Muscle layer of duodenum (tissue), 2 donors: ENCODE results near the gene CNPY2.

Experiments used
- H3K27ac ChIP-seq: one replicate; pipeline ENCODE4 v1.7.0; 2013; ENCODE audit warnings: mild to moderate bottlenecking, low read length
- H3K27me3 ChIP-seq: one replicate; pipeline ENCODE4 v1.7.0; 2013; ENCODE audit warnings: low read depth, mild to moderate bottlenecking, control low read depth, low read length
- H3K36me3 ChIP-seq, 2 donors: one replicate each; pipeline ENCODE4 v1.7.0; 2013; ENCODE audit warnings: low read length in 2 of 2, control low read depth in 1 of 2, mild to moderate bottlenecking in 1 of 2; ENCODE audit not compliant: insufficient read depth in 2 of 2, control insufficient read depth in 1 of 2
- H3K4me1 ChIP-seq, 2 donors: one replicate each; pipeline ENCODE4 v1.7.0; 2013; ENCODE audit warnings: low read length in 2 of 2, mild to moderate bottlenecking in 2 of 2, control low read depth in 1 of 2, moderate library complexity in 1 of 2; ENCODE audit not compliant: insufficient read depth in 2 of 2, control insufficient read depth in 1 of 2
- H3K4me3 ChIP-seq, 2 donors: one replicate each; pipeline ENCODE4 v1.7.0; 2013; ENCODE audit warnings: low read length in 2 of 2, low read depth in 1 of 2, mild to moderate bottlenecking in 1 of 2
- H3K9me3 ChIP-seq, 2 donors: one replicate each; pipeline ENCODE4 v1.7.0; 2013; ENCODE audit warnings: low read length in 2 of 2, control low read depth in 1 of 2, mild to moderate bottlenecking in 1 of 2; ENCODE audit not compliant: control insufficient read depth in 1 of 2
- donor health status: healthy.

Gene CNPY2

DNA sequence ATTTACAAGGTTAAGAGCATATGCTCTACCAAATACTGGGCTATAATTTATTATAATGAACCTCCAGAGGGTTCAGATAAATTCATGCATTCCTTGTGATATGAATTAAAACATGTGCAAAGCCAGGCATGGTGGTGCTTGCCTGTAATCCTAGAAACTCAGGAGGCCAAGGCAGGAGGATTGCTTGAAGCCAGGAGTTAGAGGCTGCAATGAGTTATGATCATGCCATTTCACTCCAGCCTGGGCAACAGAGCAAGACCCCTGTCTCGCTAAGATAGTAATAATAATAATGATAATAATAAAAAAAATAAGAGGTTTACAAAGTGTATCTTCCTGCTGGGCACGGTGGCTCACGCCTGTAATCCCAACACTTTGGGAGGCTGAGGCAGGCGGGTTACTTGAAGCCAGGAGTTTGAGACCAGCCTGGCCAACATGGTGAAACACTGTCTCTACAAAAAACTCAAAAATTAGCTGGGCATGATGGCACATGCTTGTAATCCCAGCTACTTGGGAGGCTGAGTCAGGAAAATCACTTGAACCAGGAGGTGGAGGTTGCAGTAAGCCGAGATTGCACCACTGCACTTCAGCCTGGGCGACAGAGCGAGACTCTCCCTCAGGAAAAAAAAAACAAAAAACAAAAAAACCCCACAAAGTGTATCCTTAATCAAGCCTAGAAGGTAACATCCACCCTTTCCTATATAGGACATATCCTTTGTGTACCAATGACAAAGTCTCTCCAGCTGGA lies 8.4 kb downstream of the CNPY2 start:
- H3K9me3 ChIP-seq, result no peaks in the 10 kb centered on the region
- peaks cover 18 to 32% of the 10 kb centered on the region in 2 donors for H3K36me3 ChIP-seq
- H3K4me1 ChIP-seq, result peaks cover 0 to under 1% of the 10 kb centered on the region in 2 donors
- H3K4me3 ChIP-seq, result no peak overlapping the region
- H3K27ac ChIP-seq, result no peak overlapping the region
- no peaks in the 10 kb centered on the region for H3K27me3 ChIP-seq

DNA sequence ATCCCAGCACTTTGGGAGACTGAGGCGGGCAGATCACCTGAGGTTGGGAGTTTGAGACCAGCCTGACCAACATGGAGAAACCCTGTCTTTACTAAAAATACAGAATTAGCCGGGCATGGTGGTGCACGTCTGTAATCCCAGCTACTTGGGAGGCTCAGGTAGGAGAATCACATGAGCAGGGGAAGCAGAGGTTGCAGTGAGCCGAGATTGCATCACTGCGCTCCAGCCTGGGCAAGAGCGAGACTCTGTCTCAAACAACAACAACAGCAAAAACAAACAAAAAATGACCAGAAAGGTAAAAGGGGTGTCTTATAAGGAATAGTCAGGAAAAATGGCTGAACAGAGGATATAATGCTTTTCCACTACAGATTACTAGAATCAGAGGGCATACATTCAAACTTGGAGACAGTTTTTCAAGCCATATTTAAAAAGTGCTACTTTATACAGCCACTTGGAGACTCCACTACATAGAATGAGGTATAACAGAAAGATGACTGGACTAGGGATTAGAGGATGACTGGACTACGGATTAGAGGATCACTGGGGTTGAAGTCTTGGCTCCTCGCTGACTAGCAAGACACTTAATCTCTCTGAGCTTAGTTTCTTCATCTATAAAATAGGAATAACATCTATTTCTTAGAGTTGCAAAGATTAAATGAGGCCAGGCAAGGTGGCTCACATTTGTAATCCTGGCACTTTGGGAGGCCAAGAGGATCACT lies 10.8 kb downstream of the CNPY2 start:
- H3K4me1 ChIP-seq, result peaks cover 6 to 20% of the 10 kb centered on the region in 2 donors
- peaks cover 7 to 20% of the 10 kb centered on the region in 2 donors for H3K36me3 ChIP-seq
- no peak overlapping the region for H3K27ac ChIP-seq

DNA sequence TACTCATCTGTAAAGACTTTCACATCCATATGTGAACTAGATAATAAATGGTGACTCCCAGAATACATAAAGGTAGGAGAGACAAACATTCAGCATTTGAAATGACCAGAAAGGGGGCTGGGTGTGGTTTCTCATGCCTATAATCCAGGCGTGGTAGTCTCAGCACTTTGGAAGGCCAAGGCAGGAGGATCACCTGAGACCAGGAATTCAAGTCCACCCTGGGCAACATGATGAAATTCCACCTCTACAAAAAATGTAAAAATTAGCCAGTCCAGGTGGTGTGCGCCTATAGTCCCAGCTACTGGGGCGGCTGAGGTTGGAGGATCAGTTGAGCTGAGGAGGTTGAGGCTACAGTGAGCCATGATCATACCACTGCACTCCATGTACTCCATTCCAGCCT lies 11.5 kb downstream of the CNPY2 start:
- no peak overlapping the region for H3K4me3 ChIP-seq
- H3K9me3 ChIP-seq, result no peaks in the 10 kb centered on the region

More for the DNA sequence above, 10.8 kb downstream of the CNPY2 start:
- Histone ChIP-seq H3K4me3 (no peak overlapping the region), H3K9me3 (no peaks in the 10 kb centered on the region), H3K27me3 (no peaks in the 10 kb centered on the region)

DNA sequence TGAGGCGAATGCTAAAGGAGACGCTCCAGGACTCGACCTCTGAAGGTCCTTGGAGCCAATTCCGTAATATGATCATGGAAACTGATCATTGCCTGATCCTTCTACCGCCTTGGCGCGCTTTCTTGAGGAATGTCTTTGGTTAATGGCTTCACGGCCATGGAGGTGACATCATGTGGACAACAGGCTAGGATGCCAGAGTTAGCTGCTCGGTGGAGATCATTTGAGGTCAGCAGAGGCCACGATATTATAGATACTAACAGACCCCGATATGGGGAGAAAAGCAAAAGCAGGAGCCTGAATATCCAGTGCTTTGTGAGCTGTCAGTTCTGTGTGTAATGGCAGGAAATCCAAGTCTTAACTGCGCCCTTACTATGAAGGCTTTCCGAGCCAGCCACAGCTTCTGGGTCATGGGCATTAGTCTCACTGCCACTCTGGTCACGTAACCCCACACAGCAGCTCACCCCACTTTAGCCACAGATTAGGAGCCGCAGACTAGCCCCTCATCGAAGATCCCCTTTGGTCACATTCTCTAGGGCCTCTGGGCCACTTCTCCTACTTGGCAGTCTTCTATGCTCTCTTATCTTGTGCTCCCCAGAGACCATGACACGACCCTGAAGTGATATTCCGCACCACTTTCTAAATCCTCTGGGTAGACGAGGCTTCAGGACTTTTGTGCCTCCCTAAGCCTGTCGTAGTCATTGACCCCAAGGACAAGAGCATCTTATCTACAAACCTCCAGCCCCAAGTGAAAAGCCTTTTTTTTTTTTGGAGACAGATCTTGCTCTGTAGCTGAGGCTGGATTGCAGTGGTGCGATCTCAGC lies 14.9 kb downstream of the CNPY2 start:
- H3K4me1 ChIP-seq, result peaks cover 13 to 56% of the 10 kb centered on the region in 2 donors
- H3K4me3 ChIP-seq, result peak overlapping the region; percentile 90 to 97

More for the DNA sequence above, 11.5 kb downstream of the CNPY2 start:
- H3K27ac ChIP-seq, result no peak overlapping the region
- peaks cover 8 to 23% of the 10 kb centered on the region in 2 donors for H3K4me1 ChIP-seq
- peaks cover 2 to 15% of the 10 kb centered on the region in 2 donors for H3K36me3 ChIP-seq
- no peaks in the 10 kb centered on the region for H3K27me3 ChIP-seq

DNA sequence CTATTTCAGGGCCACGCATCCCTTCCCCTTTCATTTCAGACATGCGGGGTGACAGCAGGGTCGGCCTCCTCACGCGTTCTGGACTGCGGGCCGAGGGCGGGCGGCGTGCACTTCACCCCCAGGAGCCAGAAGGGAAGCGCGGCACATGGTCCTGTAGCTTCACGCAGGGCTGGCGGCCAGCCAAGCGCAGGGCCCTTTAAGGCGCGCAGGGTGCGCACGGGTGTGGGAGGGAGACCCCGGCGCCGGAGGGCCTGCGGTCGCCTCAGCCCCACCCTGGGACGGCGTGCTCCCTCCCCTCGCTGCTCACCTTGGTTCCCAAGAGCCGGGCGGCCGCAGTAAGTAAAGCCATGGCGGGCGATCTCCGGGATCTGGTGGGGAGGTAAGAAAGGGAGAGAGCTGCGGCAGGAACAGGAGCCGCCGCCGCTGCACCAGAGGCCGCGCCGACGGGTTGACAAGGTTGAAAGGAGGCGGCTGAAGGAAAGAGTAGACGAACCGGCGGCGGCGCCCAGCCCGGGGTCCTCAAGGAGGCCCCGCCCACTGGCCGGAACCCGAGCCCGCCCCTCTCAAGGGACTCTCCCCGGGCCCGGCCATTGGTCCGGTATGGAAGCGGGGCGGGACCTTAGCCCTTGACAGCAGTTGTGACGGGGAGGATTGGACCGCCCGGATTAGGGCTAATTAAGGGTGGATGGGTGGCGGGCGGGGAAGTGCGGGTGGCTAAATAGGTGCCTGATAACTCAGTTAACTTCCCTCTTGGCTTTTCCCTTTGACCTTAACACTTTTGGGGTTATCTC lies 15.7 kb downstream of the CNPY2 start, which contains the start of gene CS:
Gene CS, minus strand, starts transcription at position 478 of the 791 bp plus-strand sequence. Its CDS starts 129 bp downstream, at position 349.
- Histone ChIP-seq H3K27ac (peak within 1 kb of the TSS; percentile 98), H3K4me3 (peak within 1 kb of the TSS; percentile 90 to 97), H3K4me1 (peaks cover 13 to 56% of the 10 kb centered on the region in 2 donors), H3K27me3 (no peaks in the 10 kb centered on the region), H3K9me3 (no peaks in the 10 kb centered on the region), H3K36me3 (peaks cover 0 to 3% of the 10 kb centered on the region in 2 donors)

More for the DNA sequence above, 14.9 kb downstream of the CNPY2 start:
- H3K27me3 ChIP-seq, result no peaks in the 10 kb centered on the region
- H3K27ac ChIP-seq, result peak overlapping the region; percentile 98
- no peaks in the 10 kb centered on the region for H3K9me3 ChIP-seq
- H3K36me3 ChIP-seq, result peaks cover 0 to 3% of the 10 kb centered on the region in 2 donors

DNA sequence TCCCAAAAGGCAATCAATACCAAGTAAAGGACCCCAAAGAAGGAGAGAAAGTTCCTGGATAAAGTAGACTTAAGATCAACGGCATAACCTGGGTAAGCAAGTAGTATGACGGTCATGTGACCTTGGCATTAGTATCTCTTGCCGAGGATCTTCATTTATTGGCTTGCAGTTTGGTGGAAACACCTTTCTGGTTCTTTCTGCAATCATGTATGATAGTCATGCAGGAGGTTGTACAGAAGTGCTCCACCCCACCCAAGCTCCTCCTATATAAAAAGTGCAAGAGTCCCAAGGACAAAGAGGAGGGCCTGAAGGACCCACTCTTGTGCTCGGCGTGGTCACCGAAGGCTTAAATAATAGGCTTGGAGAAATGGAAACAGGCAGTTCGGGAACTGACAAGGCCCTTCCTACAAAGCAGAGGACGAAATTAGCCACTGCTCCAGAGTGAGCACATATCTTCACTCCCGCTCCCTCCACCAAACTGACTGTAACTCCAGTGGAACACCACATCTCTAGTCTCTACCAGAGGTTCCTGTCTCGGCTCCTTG lies 16.4 kb downstream of the CNPY2 start:
- Histone ChIP-seq H3K4me3 (peak overlapping the region; percentile 90 to 97), H3K9me3 (no peaks in the 10 kb centered on the region), H3K36me3 (peaks cover 0 to 3% of the 10 kb centered on the region in 2 donors), H3K4me1 (peaks cover 13 to 56% of the 10 kb centered on the region in 2 donors), H3K27me3 (no peaks in the 10 kb centered on the region), H3K27ac (peak overlapping the region; percentile 87)

DNA sequence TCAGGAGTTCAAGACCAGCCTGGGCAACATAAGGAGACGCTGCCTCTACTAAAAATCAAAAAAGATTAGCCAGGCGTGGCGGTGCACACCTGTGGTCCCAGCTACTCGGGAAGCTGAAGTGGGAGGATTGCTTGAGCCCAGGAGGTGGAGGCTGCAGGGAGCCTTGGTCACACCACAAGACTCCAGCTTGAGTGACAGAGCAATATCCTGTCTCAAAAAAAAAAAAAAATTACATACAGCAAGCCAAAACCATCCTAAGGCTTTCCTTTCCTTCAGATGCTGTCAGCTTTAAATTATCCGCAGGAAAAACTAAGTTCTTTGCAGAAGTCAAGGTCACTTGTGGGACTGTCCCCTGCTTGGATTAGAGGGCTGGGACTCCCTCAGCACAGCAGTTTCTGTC lies 17.0 kb downstream of the CNPY2 start:
- peak overlapping the region; percentile 90 to 97 for H3K4me3 ChIP-seq
- H3K9me3 ChIP-seq, result no peaks in the 10 kb centered on the region
- peak overlapping the region; percentile 87 for H3K27ac ChIP-seq
- peaks cover 15 to 56% of the 10 kb centered on the region in 2 donors for H3K4me1 ChIP-seq
- peaks cover 0 to 3% of the 10 kb centered on the region in 2 donors for H3K36me3 ChIP-seq
- no peaks in the 10 kb centered on the region for H3K27me3 ChIP-seq

DNA sequence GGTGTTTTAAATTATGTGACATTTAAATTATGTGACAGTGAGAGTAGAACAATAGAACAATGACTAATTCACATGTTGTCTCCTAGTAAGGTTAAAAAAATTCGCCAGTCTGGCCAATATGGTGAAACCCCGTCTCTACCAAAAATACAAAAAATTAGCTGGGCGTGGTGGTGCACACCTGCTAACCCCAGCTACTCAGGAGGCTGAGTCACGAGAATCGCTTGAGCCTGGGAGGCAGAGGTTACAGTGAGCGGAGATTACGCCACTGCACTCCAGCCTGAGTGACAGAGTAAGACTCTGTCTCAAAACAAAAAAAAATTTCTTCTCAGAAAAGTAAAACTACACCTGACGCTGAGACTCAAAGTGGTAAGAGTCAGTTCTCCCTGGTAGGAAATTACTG lies 18.4 kb downstream of the CNPY2 start:
- Histone ChIP-seq H3K4me1 (peaks cover 17 to 55% of the 10 kb centered on the region in 2 donors), H3K27me3 (no peaks in the 10 kb centered on the region), H3K27ac (no peak overlapping the region), H3K9me3 (no peaks in the 10 kb centered on the region), H3K36me3 (peaks cover 0 to 3% of the 10 kb centered on the region in 2 donors), H3K4me3 (no peak overlapping the region)

DNA sequence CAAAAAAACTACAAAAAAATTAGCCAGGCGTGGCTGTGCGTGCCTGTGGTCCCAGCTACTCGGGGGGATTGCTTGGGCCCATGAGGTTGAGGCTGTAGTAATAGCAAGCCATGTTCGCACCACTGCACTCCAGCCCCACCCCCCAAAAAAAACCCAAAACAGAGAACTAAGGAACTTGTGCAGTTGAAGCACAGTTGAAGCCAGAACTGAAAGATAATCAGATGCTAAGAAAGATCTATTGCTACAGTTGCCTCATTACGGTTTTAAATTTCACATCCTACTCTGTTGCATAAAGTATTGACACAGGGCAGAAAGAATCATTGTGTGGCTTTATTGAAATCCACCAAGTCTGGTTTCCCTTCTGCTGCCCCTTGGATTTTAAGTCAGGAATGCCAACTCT lies 19.5 kb downstream of the CNPY2 start:
- no peak overlapping the region for H3K4me3 ChIP-seq
- H3K27ac ChIP-seq, result no peak overlapping the region
- peaks cover 4 to 9% of the 10 kb centered on the region in 2 donors for H3K36me3 ChIP-seq
- no peaks in the 10 kb centered on the region for H3K27me3 ChIP-seq
- H3K4me1 ChIP-seq, result peaks cover 17 to 49% of the 10 kb centered on the region in 2 donors
- H3K9me3 ChIP-seq, result no peaks in the 10 kb centered on the region

DNA sequence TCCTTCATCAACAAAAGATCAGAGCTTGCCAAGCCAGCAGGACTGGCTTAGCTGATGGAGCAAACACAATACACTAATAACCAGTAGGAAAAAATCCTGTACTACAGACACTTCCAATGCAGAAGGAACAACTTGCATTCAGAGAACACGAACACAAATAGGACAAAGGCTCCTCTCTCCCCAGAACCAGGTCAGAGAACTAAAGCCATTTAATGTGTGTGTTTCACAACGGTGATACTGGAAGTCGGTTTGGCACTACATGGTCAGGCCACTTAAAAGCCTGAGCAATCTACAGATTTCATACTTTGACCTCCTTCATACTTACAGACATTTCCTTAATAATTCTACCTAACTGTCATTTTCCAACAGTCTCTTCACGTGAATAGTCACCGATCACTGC lies 22.0 kb downstream of the CNPY2 start:
- peaks cover 4 to 33% of the 10 kb centered on the region in 2 donors for H3K4me1 ChIP-seq
- H3K4me3 ChIP-seq, result no peak overlapping the region
- no peaks in the 10 kb centered on the region for H3K9me3 ChIP-seq
- H3K36me3 ChIP-seq, result peaks cover 5 to 19% of the 10 kb centered on the region in 2 donors
- no peak overlapping the region for H3K27ac ChIP-seq
- H3K27me3 ChIP-seq, result no peaks in the 10 kb centered on the region
